Embryonic facial prominence (tissue), 1 donor: ENCODE measurements around the gene DSN1.

Experiments
- DNase-seq: peaks from one replicate; pipeline ENCODE4 v3.0.0-alpha.2; 2016; ENCODE audit errors: extremely low spot score

Gene DSN1

DNA sequence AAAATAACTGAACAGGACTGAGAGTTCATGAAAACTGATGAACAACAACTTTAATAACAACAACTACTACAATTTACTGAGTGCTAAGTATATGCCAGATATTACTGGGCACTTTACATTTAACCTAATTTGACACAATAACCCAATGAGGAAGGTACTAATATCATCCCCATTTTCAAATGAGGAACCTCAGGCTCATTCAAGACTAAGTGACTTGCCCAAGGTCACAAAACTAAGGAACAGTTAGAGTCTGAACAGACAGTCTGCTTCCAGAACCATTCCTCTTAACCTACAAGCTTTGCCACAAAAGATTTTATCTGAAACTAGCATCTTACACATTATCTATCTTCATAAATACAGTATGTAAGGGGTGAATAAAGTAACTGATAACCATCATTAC, 17.1 kb downstream of the DSN1 start:
- no peak for DNase-seq

GRCh38 chr20:36754656-36755222, 18.8 kb downstream of the DSN1 start:
- DNase-seq, result no peak

- DNase-seq, result no peak
These were observed 21.0 kb downstream of the DSN1 start for GRCh38 chr20:36752582-36752981.

GRCh38 chr20:36745927-36746659, 27.5 kb downstream of the DSN1 start, which contains the start of gene NDRG3:
Gene NDRG3, minus strand, starts transcription at chr20:36746090. Its CDS starts 24,355 bp downstream, at chr20:36721735.
- peak; percentile 89 for DNase-seq

- no peak for DNase-seq
These were observed 28.2 kb downstream of the DSN1 start for GRCh38 chr20:36745234-36745926.

DNA sequence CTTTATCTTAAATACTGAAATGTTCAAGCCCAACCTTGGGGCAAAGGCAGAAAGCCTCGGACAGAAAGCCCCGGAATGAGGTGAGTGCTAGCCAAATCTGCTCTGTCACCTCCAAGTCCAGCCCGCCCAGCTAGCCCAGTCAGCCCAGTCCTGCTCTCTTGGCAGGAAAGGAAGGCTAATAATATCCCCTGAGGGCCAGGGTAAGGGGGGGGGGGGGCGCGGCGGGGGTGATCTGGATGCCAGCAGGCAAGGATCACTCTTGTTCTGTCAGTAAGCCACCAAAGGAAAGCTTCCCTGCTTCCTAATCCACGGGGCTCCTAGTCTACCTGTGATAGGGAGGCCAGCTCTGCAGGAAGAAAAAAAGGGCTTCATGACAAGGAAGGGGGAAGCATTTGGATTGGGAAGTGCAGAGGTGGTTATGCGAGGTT, 28.8 kb downstream of the DSN1 start:
- no peak for DNase-seq

GRCh38 chr20:36744243-36744642, 29.3 kb downstream of the DSN1 start:
- DNase-seq, result no peak

GRCh38 chr20:36742558-36742957, 31.0 kb downstream of the DSN1 start:
- DNase-seq, result no peak

DNA sequence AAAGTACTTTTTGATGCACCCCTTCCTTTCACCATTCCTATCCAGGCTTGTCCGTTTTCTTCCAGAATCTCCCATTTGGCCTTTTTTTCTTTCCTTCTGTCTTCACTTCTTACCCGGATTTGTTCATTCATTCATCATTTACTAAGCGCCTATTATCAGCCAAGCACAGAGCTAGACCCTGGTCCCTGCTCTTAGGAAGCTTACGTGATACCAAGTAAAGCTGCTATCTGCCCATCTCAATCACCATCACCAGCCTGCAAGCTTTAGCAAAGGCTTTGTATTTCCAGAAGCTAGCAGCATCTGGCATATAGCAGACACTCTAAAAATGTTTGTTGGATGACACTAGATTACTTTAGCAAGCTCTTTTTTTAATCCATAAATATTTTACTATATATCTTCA, 32.5 kb downstream of the DSN1 start:
- DNase-seq, result no peak

DNA sequence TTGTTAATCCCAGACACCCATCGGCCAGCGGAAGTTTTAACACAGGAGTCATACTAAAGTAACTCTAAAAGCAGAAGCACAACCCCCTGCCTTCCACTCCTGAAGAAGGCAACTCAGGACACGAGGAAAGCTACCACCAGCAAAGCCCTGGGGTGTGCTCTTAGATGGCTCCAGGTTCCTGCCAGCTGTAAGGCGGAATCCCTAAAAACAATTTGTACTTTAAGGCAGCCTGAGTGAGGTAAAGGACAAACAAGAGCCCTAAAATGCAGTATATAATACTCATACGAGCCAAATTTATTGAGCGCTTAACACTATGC, 36.4 kb downstream of the DSN1 start:
- no peak for DNase-seq

DNA sequence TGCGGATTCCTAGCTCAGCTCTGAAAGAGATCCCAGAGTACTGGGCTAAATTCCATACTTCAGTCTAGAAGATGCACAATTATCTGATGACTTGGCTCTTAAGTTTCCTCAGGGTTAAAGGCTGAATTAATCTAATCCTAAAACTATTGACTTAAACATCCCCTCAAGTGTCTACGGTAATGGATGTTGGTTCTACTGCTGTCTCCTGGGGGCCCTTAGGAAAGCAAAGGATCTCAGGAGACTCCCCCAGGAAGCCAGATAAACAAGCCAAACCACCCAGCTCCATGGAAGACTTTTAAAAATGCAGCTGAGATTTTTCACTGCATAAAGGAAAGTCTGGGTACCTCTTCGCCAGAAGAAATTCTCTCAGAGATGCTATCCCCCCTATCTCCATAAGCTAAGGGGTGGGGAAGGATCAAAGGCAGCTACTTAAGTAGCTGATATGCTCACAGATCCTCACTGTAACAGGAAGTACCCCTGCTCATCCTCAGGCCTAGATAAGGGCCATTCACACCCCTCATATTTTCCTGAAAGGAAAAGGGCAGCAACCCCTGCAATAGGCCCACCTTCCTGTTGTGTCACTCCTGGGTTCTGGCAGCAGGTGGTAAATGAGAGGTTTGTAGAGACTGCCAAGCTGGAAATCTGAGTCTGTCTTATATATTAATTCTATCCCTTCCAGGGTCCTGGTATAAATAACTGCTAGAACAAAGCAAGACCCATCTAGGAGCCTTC, 36.9 kb downstream of the DSN1 start:
- DNase-seq, result no peak

DNA sequence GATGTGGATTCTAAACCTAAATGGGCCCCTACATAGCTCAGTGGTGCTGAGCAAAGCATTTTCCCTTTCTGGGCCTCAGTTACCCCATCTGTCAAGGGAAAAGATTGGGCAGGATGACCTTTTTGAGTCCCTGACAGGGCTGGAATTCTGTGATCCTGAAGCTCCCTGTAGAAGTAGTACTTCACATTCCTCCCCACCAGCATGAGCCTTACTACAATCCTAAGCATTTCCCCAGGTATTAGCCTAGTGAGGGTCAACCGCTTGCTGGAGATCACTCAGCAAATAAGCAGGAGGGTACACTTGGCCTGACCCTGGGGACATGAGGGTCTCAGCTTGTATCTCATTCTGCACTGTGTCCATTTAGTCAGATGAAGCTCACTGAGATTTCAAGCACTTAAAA, 41.1 kb downstream of the DSN1 start:
- DNase-seq, result no peak

DNA sequence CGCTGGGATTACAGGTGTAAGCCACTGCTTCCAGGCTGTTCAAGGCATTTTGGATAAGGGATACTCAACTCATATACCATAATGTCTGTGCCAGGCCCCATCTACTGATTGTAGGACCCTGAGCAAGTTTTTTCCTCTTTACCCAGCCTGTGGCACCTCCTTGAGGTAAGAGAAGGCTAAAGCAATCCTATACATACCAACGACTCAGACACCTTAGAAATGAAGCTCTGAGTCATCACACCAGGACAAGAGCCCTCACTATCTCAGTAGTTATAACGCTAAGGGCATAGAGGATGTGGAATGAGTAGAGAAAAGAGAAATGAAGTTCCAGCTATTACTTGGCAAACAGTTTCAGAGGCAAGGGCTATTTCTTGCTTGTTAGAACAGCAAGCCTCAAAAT, 44.6 kb downstream of the DSN1 start:
- DNase-seq, result no peak

GRCh38 chr20:36726168-36726567, 47.4 kb downstream of the DSN1 start:
- no peak for DNase-seq

- DNase-seq, result no peak
These were observed 53.1 kb downstream of the DSN1 start for GRCh38 chr20:36720510-36720909.

DNA sequence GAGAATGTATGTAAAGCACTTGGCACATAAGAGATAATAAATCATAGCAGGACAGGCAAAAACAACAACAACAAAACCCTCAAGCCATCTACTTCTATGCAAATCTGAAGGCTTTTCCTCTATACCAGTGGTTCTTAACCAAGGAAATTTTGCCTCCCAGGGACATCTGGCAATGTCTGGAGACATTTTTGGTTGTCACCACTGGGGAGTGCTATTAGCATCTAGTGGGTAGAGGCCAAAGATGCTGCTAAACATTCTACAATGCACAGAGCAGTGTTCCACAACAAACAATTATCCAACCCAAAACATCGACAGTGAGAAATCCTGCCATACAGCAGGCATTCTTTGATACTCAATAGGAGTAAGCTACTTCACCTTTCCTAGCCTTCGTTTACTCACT, 55.9 kb downstream of the DSN1 start:
- no peak for DNase-seq

- DNase-seq, result no peak
These were observed 56.5 kb downstream of the DSN1 start for GRCh38 chr20:36717021-36717420.

DNA sequence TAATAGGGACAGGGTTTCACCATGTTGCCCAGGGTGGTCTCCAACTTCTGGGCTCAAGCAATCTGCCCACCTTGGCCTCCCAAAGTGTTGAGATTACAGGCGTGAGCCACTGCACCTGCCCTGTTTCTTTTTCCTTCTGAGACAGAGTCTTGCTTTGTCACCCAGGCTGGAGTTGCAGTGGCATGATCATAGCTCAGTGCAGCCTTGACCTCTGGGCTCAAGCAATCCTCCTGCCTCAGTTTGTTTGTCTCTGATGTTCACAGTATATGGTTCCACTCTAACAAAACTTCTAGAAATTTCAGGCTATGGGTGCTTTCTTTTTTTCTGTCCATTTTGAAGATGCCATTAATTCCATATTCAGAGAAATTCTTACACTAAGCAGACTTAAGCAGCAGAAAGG, 60.8 kb downstream of the DSN1 start:
- DNase-seq, result no peak

DNA sequence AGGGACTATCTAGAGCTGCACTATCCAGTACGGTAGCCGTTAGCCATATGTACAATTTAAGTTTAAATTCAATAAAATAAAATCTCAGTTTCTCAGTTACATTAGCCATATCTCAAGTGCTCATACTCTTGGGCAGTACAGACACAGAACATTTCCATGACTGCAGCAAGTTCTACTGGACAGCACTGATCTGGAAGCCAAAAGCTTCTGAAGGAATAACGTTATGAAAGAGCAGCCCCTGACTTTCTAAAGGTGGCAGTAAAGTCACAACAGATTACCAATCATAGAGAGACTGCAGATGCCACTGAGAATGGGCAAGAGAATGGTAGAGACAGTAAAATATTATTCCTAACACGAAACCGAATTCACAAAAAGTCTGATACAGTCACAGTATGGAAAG, 64.4 kb downstream of the DSN1 start:
- DNase-seq, result no peak

DNA sequence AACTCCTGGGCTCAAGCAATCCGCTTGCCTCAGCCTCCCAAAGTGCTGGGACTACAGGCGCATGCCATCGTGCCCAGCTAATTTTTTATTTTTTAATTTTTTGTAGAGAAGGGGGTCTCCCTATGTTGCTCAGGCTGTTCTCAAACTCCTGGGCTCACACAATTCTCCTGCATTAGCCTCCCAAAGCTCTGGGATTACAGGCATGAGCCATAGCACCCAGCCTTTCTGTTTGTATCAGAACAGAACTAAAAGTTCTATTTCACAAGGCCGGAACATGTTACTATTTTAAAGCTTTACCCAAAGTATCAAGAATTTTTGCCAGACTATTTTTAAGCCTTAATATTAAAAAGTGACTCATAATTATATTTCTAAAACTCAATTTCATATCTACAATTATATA, 70.0 kb downstream of the DSN1 start:
- no peak for DNase-seq
